GM12801 (cell line): ENCODE data around the gene GALNS.

Experiments
- CTCF ChIP-seq: IDR thresholded peaks from one replicate; pipeline ENCODE4 v1.5.1; 2011; ENCODE audit warnings: control low read depth; ENCODE audit not compliant: insufficient read length; ENCODE audit errors: extremely low read depth

GALNS gene

GRCh38 chr16:88828711-88829110, 28.0 kb downstream of the GALNS start:
- no peak for TF ChIP-seq CTCF

GRCh38 chr16:88827727-88828126, 29.0 kb downstream of the GALNS start:
- no peak for TF ChIP-seq CTCF

- TF ChIP-seq CTCF, result no peak
These were observed 30.5 kb downstream of the GALNS start for GRCh38 chr16:88826070-88826840.

- TF ChIP-seq CTCF, result no peak
These were observed 31.6 kb downstream of the GALNS start for GRCh38 chr16:88825146-88825545.

- TF ChIP-seq CTCF, result no peak
These were observed 32.3 kb downstream of the GALNS start for GRCh38 chr16:88824256-88825077.

- TF ChIP-seq CTCF, result no peak
These were observed 34.3 kb downstream of the GALNS start for GRCh38 chr16:88822281-88823040.
